H1 (cell line): ENCODE results near the gene TAOK2. TPM values are rescaled to one million over a fixed set of nuclear protein-coding genes. Genes with fewer than 3 reads are reported as not detected.

ENCODE experiments used
- BCL11A ChIP-seq, 2 experiments: IDR thresholded peaks; one replicate each; pipeline ENCODE4 v1.6.1; 2011; ENCODE audit warnings: low read depth in 2 of 2, low read length in 2 of 2, mild to moderate bottlenecking in 2 of 2
- CBX5 ChIP-seq: fragments of 300-800, 300-1000 bp; sonication (generic); IDR thresholded peaks from 2 replicates; pipeline ENCODE4 v1.7.1; 2016; ENCODE audit warnings: antibody characterized with exemption, low read length, low read depth
- EGR1 ChIP-seq: IDR thresholded peaks from 2 replicates; pipeline ENCODE4 v1.6.1; 2011; ENCODE audit warnings: low read depth, low read length, borderline replicate concordance
- EP300 ChIP-seq, 2 experiments: IDR thresholded peaks; 1 replicate in 1 of 2; 2 replicates in 1 of 2; pipeline ENCODE4 v1.6.1; 2011 to 2012; ENCODE audit warnings: low read depth in 2 of 2, low read length in 2 of 2, mild to moderate bottlenecking in 2 of 2, borderline replicate concordance in 1 of 2, inconsistent platforms in 1 of 2, moderate library complexity in 1 of 2
- EZH2 ChIP-seq: fragments of 200-600 bp; sonication (generic); IDR thresholded peaks from 2 replicates; pipeline ENCODE4 v1.7.1; 2012; ENCODE audit warnings: low read depth, mild to moderate bottlenecking, moderate library complexity, low read length, inconsistent platforms; ENCODE audit not compliant: severe bottlenecking
- FOSL1 ChIP-seq: IDR thresholded peaks from 2 replicates; pipeline ENCODE4 v1.6.1; 2011; ENCODE audit warnings: mild to moderate bottlenecking, low read depth, low read length, moderate library complexity; ENCODE audit not compliant: insufficient read depth
- HDAC6 ChIP-seq: IDR thresholded peaks from one replicate; pipeline ENCODE4 v1.7.1; 2012; ENCODE audit warnings: low read depth, mild to moderate bottlenecking, inconsistent platforms, low read length, moderate library complexity
- JUN ChIP-seq: IDR thresholded peaks from 2 replicates; pipeline ENCODE4 v1.6.1; 2011; ENCODE audit warnings: low read depth, mild to moderate bottlenecking, improper control_type of control experiment, low read length
- JUND ChIP-seq: IDR thresholded peaks from 2 replicates; pipeline ENCODE4 v1.6.1; 2011; ENCODE audit warnings: mild to moderate bottlenecking, improper control_type of control experiment, low read length
- KDM1A ChIP-seq: fragments of 200-600, 300-600 bp; sonication (generic); IDR thresholded peaks from 2 replicates; pipeline ENCODE4 v1.7.1; 2016; ENCODE audit warnings: mild to moderate bottlenecking, low read length, borderline replicate concordance
- KDM5A ChIP-seq: fragments of 200-600 bp; IDR thresholded peaks from 2 replicates; pipeline ENCODE4 v1.7.1; 2012; ENCODE audit warnings: mild to moderate bottlenecking, low read length, inconsistent platforms, mixed read lengths
- NANOG ChIP-seq: IDR thresholded peaks from 2 replicates; pipeline ENCODE4 v1.6.1; 2011; ENCODE audit warnings: low read length, low read depth, mild to moderate bottlenecking, inconsistent platforms; ENCODE audit not compliant: insufficient read depth, poor library complexity, severe bottlenecking
- POLR2A ChIP-seq, 2 experiments: IDR thresholded peaks; 1 replicate in 1 of 2; 2 replicates in 1 of 2; pipeline ENCODE4 v1.6.1; 2011; ENCODE audit warnings: low read depth in 2 of 2, low read length in 2 of 2, mild to moderate bottlenecking in 2 of 2; ENCODE audit errors: control extremely low read depth in 1 of 2
- POU5F1 ChIP-seq: IDR thresholded peaks from 2 replicates; pipeline ENCODE4 v1.6.1; 2011; ENCODE audit warnings: low read depth, mild to moderate bottlenecking, low read length, moderate library complexity
- RNF2 ChIP-seq: fragments of 200-900, 300-1000 bp; sonication (generic); IDR thresholded peaks from 2 replicates; pipeline ENCODE4 v1.7.1; 2016; ENCODE audit warnings: borderline replicate concordance, low read depth, mild to moderate bottlenecking, antibody characterized with exemption, low read length; ENCODE audit not compliant: poor library complexity, severe bottlenecking; ENCODE audit errors: missing control alignments
- SIN3A ChIP-seq, 2 experiments: IDR thresholded peaks in 1 of 2; conservative IDR thresholded peaks in 1 of 2; 2 replicates each; pipeline ENCODE4 v1.6.1; 2011 to 2012; ENCODE audit warnings: low read length in 2 of 2, improper control_type of control experiment in 1 of 2, low read depth in 1 of 2, mild to moderate bottlenecking in 1 of 2
- SIX5 ChIP-seq: IDR thresholded peaks from 2 replicates; pipeline ENCODE4 v1.6.1; 2011; ENCODE audit warnings: mild to moderate bottlenecking, low read depth, low read length
- TAF1 ChIP-seq: IDR thresholded peaks from 2 replicates; pipeline ENCODE4 v1.6.1; 2011; ENCODE audit warnings: mild to moderate bottlenecking, low read depth, low read length
- TBP ChIP-seq: IDR thresholded peaks from 2 replicates; pipeline ENCODE4 v1.6.1; 2011; ENCODE audit warnings: low read depth, low read length, improper control_type of control experiment
- TEAD4 ChIP-seq: IDR thresholded peaks from 2 replicates; pipeline ENCODE4 v1.6.1; 2012; ENCODE audit warnings: low read depth, low read length, inconsistent platforms, mixed read lengths
- polyA plus RNA-seq, 7 experiments: library from polyadenylated mRNA; depleted of rRNA in 3 of 7; stranded (reverse) in 5 of 7; unstranded in 2 of 7; fragments of >200 nt in 5 of 7; fragments of 200-250 nt in 2 of 7; gene quantifications; 1 replicate in 5 of 7; 2 replicates in 1 of 7; 4 replicates in 1 of 7; pipeline versions ENCODE4 v1.2.1 to v1.2.3, GENCODE V29; 2011 to 2013; ENCODE audit warnings: missing spikeins in 2 of 7, mixed read lengths in 2 of 7
- total RNA-seq: library from RNA; stranded (reverse); fragmentation: NEBNext Ultra II Directional; extraction: Animal tissue kit (Norgen Biotek cat#: 25700); gene quantifications from 2 replicates; pipeline ENCODE4 v1.2.1, GENCODE V29; 2021
- TF ChIP-seq, protein P1 (sequence below): IDR thresholded peaks from 2 replicates; pipeline ENCODE4 v1.6.1; 2012; ENCODE audit warnings: low read length, inconsistent platforms

TAOK2 gene
- total and polyA plus RNA-seq, 2 of the 8 experiments (the other 6 are each of a cell fraction or from before 2014, with no cell fraction given) = 13.5 to 32.6 TPM

DNA sequence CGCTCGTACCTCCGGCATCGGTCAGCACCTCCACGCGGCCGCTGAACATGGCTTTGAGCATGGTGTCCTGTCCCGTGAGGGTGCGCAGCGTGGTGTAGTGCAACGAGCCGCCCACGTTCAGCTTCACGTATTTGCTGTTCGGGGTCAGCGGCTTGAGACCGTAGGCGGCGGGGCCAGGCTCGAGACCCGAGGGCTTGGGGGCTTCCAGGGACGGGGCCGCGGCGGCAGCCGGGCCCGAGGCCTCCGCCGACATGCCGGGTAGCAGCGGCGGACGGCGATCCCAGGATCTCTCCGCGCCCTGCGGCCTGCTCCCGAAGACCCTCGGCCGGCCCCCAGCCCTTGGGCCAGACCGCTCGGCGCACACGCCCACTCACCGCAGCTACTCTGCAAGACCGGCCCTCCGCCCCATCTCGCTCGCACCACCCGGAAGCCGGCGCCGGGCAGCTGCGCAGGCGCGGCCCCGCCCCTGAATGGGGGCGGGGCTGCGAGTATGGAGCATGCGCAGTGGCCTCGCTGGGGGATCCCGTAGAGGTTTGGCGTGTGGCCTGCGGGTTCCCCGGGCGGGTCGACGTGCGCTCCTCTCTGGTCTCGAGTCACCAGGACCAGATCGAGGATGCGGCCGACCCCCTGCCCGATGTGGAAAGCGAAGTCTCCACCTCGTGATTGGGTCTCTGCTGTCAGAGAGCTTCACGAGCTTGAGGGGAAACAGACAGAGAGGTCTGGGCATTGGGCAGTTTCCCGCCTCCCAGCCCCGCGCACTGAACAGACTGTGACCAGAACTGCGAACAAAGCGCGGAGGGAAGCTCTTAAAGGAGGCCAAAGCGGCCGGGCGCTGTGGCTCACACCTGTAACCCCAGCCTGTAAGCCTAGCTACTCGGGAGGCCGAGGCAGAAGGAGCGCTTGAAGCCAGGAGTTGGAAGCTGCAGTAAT is 47.6 kb upstream of the TAOK2 start, which contains the start of gene KCTD13 (continued):
- TF ChIP-seq, protein P1, sequence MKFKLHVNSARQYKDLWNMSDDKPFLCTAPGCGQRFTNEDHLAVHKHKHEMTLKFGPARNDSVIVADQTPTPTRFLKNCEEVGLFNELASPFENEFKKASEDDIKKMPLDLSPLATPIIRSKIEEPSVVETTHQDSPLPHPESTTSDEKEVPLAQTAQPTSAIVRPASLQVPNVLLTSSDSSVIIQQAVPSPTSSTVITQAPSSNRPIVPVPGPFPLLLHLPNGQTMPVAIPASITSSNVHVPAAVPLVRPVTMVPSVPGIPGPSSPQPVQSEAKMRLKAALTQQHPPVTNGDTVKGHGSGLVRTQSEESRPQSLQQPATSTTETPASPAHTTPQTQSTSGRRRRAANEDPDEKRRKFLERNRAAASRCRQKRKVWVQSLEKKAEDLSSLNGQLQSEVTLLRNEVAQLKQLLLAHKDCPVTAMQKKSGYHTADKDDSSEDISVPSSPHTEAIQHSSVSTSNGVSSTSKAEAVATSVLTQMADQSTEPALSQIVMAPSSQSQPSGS = no peak
- TF ChIP-seq KDM1A (no peak), FOSL1 (no peak), NANOG (no peak), HDAC6 (no peak), TAF1 (peak; percentile 89; the same call in 1 of the 2 replicates), RNF2 (no peak), TBP (peak; percentile 79), JUN (no peak), EGR1 (peak; percentile 94), SIX5 (no peak), BCL11A (IDR thresholded peaks at IDR 0.05; ENCODE audit: low read depth in 2 of 2, low read length in 2 of 2) (no peak), POLR2A (IDR thresholded peaks at IDR 0.05; ENCODE audit: control extremely low read depth in 1 of 2, low read depth in 2 of 2, low read length in 2 of 2) (peak; percentile 62 to 90), TEAD4 (no peak), POU5F1 (no peak), KDM5A (no peak), EZH2 (no peak), CBX5 (no peak), EP300 (IDR thresholded peaks at IDR 0.05; ENCODE audit: borderline replicate concordance in 1 of 2, low read depth in 2 of 2, low read length in 2 of 2) (no peak), SIN3A (conservative IDR thresholded peaks at IDR 0.05 in 1 of 2, IDR thresholded peaks at IDR 0.05 in 1 of 2; ENCODE audit: low read depth in 1 of 2, low read length in 2 of 2) (peak in 1 of 2 experiments; percentile 59; a peak in 2 of 4 replicates), JUND (no peak)
